Endothelial cell of umbilical vein (primary cell): ENCODE results near the gene CFAP61. TPM values are rescaled to one million over a fixed set of nuclear protein-coding genes. Genes with fewer than 3 reads are reported as not detected.

Experiments
- BruUV-seq: library from RNA; stranded (reverse); fragments of 400-500 nt; replicated peaks from 2 replicates; lab custom pipeline; 2021; lab: Mats Ljungman, UMichigan
- CTCF ChIA-PET: fragments of 300-600, 350-600 bp; sonication (Branson Sonifier 250); formaldehyde crosslinking; loops from one replicate; lab custom pipeline; 2021; ENCODE audit warnings: antibody characterized with exemption, inconsistent platforms; lab: Charles Lee
- POLR2A ChIA-PET: fragments of 300-600, 350-600 bp; sonication (Branson Sonifier 250); formaldehyde crosslinking; loops from one replicate; lab custom pipeline; 2021; ENCODE audit warnings: antibody characterized with exemption, inconsistent platforms; lab: Charles Lee
- DNase-seq: peaks from one replicate; pipeline ENCODE4 v3.0.0-alpha.2; 2011; ENCODE audit warnings: low read depth, low spot score
- FAIRE-seq: peaks from 2 replicates; lab custom pipeline; 2011; peaks lifted over from hg19 to GRCh38; lab: Jason Lieb, UNC
- H2AFZ ChIP-seq: 2 replicates; pipeline ENCODE4 v1.6.0; 2012; ENCODE audit warnings: low read depth, low read length, control low read depth, inconsistent platforms
- H3K27ac ChIP-seq: 2 replicates; pipeline ENCODE4 v1.5.1; 2011; ENCODE audit warnings: low read depth, mild to moderate bottlenecking, control low read depth, low read length, moderate library complexity; ENCODE audit not compliant: insufficient read depth
- H3K27me3 ChIP-seq, 2 experiments: 2 replicates each; pipeline versions ENCODE4 v1.6.0 to v1.6.1; 2011; ENCODE audit warnings: low read length in 2 of 2, mixed read lengths in 1 of 2; ENCODE audit not compliant: control insufficient read depth in 2 of 2, insufficient read depth in 2 of 2
- H3K36me3 ChIP-seq, 2 experiments: 2 replicates in 1 of 2; 3 replicates in 1 of 2; pipeline ENCODE4 v1.5.1; 2011; ENCODE audit warnings: low read length in 2 of 2, mild to moderate bottlenecking in 1 of 2, moderate library complexity in 1 of 2; ENCODE audit not compliant: control insufficient read depth in 2 of 2, insufficient read depth in 2 of 2; ENCODE audit errors: extremely low read depth in 1 of 2
- H3K4me1 ChIP-seq: 3 replicates; pipeline ENCODE4 v1.5.1; 2011; ENCODE audit warnings: mild to moderate bottlenecking, low read length; ENCODE audit not compliant: control insufficient read depth, insufficient read depth; ENCODE audit errors: extremely low read depth
- H3K4me2 ChIP-seq: 2 replicates; pipeline ENCODE4 v1.6.1; 2011; ENCODE audit warnings: low read length, control low read depth, mixed read lengths; ENCODE audit not compliant: insufficient read depth
- H3K4me3 ChIP-seq, 3 experiments: fragments of 200-600 bp in 1 of 3; sonication (generic), shearing (Covaris generic) in 1 of 3; replicated peaks in 1 of 3; 2 replicates each; pipeline ENCODE4 v1.5.1; 2011 to 2016; ENCODE audit warnings: control low read depth in 3 of 3, low read length in 3 of 3, mild to moderate bottlenecking in 2 of 3, inconsistent platforms in 1 of 3, low read depth in 1 of 3, moderate library complexity in 1 of 3; ENCODE audit not compliant: insufficient read depth in 1 of 3
- H3K79me2 ChIP-seq: 2 replicates; pipeline ENCODE4 v1.6.0; 2012; ENCODE audit warnings: low read length, inconsistent platforms; ENCODE audit not compliant: control insufficient read depth, insufficient read depth
- H3K9ac ChIP-seq: replicated peaks from 2 replicates; pipeline ENCODE3; 2011; ENCODE audit warnings: low read length, control low read depth; ENCODE audit not compliant: insufficient read depth; ENCODE audit errors: extremely low read depth
- H3K9me1 ChIP-seq: replicated peaks from 3 replicates; pipeline ENCODE4 v1.6.0; 2011; ENCODE audit warnings: mild to moderate bottlenecking, low read length; ENCODE audit not compliant: control insufficient read depth, insufficient read depth; ENCODE audit errors: extremely low read depth
- H3K9me3 ChIP-seq: replicated peaks from 2 replicates; pipeline ENCODE4 v1.5.1; 2012; ENCODE audit warnings: low read length, inconsistent platforms; ENCODE audit not compliant: control insufficient read depth, insufficient read depth
- H4K20me1 ChIP-seq: replicated peaks from 2 replicates; pipeline ENCODE3; 2011; ENCODE audit warnings: mild to moderate bottlenecking, low read length; ENCODE audit not compliant: control insufficient read depth, insufficient read depth; ENCODE audit errors: extremely low read depth
- EZH2 ChIP-seq: IDR thresholded peaks from 2 replicates; pipeline ENCODE4 v1.6.1; 2012; ENCODE audit warnings: borderline replicate concordance, low read depth, mild to moderate bottlenecking, moderate library complexity, low read length, inconsistent platforms; ENCODE audit not compliant: severe bottlenecking
- FOS ChIP-seq: IDR thresholded peaks from 2 replicates; pipeline ENCODE4 v1.6.1; 2011; ENCODE audit warnings: mild to moderate bottlenecking, low read length, moderate library complexity, borderline replicate concordance; ENCODE audit not compliant: insufficient read depth
- GATA2 ChIP-seq: IDR thresholded peaks from 2 replicates; pipeline ENCODE4 v1.7.0; 2011; ENCODE audit warnings: low read depth, mild to moderate bottlenecking, moderate library complexity, mixed read lengths, low read length; ENCODE audit not compliant: insufficient read length, insufficient read depth
- JUN ChIP-seq: IDR thresholded peaks from 2 replicates; pipeline ENCODE4 v1.6.1; 2011; ENCODE audit warnings: borderline replicate concordance, low read depth; ENCODE audit not compliant: insufficient read length, insufficient read depth
- MYC ChIP-seq: IDR thresholded peaks from one replicate; pipeline ENCODE4 v1.6.1; 2011; ENCODE audit warnings: mild to moderate bottlenecking, low read depth, low read length
- POLR2A ChIP-seq: IDR thresholded peaks from 2 replicates; pipeline ENCODE4 v1.6.1; 2012; ENCODE audit warnings: low read depth, mild to moderate bottlenecking, control low read depth, low read length
- POLR2AphosphoS5 ChIP-seq: IDR thresholded peaks from 2 replicates; pipeline ENCODE4 v1.6.1; 2012; ENCODE audit warnings: low read depth, mild to moderate bottlenecking, control low read depth, low read length, moderate library complexity; ENCODE audit not compliant: insufficient read depth
- dilution Hi-C: fragments of 300-500 bp; cut with MboI; formaldehyde crosslinking; loops from one replicate; pipeline ENCODE4 v1.15.0; 2019; ENCODE audit warnings: low sequenced_read_pairs; ENCODE audit not compliant: extremely low pct_ligation_motif_present
- intact Hi-C: fragments of 100-400 bp; cut with micrococcal nuclease; formaldehyde crosslinking; loops from one replicate; pipeline ENCODE4 v1.10.0; 2022
- polyA plus RNA-seq, 4 experiments: library from polyadenylated mRNA; depleted of rRNA in 3 of 4; stranded (reverse) in 3 of 4; unstranded in 1 of 4; fragments of >200 nt; gene quantifications; 2 replicates each; pipeline versions ENCODE4 v1.2.1 to v1.2.3, GENCODE V29; 2011 to 2012; ENCODE audit warnings: missing spikeins in 1 of 4
- total RNA-seq: library from RNA; stranded (reverse); gene quantifications from 2 replicates; pipeline ENCODE4 v1.2.3, GENCODE V29; 2021
- TF ChIP-seq, protein P1 (sequence below), 2 donors: IDR thresholded peaks; 1 replicate in 1 of 2; 2 replicates in 1 of 2; pipeline ENCODE4 v1.5.1; 2011; ENCODE audit warnings: low read length in 2 of 2, mild to moderate bottlenecking in 2 of 2, moderate library complexity in 2 of 2, control low read depth in 1 of 2, inconsistent platforms in 1 of 2, low read depth in 1 of 2; ENCODE audit not compliant: insufficient read depth in 1 of 2; ENCODE audit errors: extremely low read depth in 1 of 2
- TF ChIP-seq, protein P2 (sequence below): IDR thresholded peaks from 2 replicates; pipeline ENCODE4 v1.6.1; 2011; ENCODE audit not compliant: insufficient read depth, insufficient read length

Gene CFAP61
- total and polyA plus RNA-seq, 2 donors (not counting 3 experiments of a cell fraction or from before 2014, with no cell fraction given), result not detected

DNA sequence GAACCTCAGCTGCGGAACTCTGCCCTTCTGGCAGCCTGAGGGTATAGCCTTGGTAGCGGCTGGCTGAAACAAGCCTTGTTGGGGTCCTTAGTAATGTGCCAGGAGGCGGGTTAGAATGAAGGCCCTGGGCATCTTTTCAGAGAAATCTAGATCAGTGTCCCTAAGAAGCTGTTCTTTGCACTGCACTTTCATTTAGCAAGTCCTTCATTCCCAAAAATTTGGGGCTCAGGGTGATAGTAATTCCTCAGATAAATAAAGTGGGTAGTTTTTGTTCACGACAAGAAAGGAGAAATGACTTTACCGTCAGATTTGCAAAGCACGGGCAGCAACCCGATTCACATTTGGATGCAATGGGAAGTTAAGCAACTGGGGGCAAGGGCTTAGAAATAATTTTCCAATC is 318.8 kb downstream of the CFAP61 start:
- H3K4me2 ChIP-seq, result no peak overlapping the region
- no peak overlapping the region for H3K9ac ChIP-seq
- H2AFZ ChIP-seq, result no peak overlapping the region
- H3K4me3 ChIP-seq, result no peak overlapping the region
- peaks cover 68 to 87% of the 10 kb centered on the region in 2 experiments for H3K27me3 ChIP-seq
- FAIRE-seq (no peak), DNase-seq (no peak)
- TF ChIP-seq, protein P1, sequence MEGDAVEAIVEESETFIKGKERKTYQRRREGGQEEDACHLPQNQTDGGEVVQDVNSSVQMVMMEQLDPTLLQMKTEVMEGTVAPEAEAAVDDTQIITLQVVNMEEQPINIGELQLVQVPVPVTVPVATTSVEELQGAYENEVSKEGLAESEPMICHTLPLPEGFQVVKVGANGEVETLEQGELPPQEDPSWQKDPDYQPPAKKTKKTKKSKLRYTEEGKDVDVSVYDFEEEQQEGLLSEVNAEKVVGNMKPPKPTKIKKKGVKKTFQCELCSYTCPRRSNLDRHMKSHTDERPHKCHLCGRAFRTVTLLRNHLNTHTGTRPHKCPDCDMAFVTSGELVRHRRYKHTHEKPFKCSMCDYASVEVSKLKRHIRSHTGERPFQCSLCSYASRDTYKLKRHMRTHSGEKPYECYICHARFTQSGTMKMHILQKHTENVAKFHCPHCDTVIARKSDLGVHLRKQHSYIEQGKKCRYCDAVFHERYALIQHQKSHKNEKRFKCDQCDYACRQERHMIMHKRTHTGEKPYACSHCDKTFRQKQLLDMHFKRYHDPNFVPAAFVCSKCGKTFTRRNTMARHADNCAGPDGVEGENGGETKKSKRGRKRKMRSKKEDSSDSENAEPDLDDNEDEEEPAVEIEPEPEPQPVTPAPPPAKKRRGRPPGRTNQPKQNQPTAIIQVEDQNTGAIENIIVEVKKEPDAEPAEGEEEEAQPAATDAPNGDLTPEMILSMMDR (IDR thresholded peaks at IDR 0.05; ENCODE audit: extremely low read depth in 1 of 2, insufficient read depth in 1 of 2, low read depth in 1 of 2, low read length in 2 of 2), result no peak
- no peak for TF ChIP-seq POLR2A
- no peak for TF ChIP-seq GATA2
- no peak for TF ChIP-seq JUN
- no peak for TF ChIP-seq FOS
- TF ChIP-seq, protein P2, sequence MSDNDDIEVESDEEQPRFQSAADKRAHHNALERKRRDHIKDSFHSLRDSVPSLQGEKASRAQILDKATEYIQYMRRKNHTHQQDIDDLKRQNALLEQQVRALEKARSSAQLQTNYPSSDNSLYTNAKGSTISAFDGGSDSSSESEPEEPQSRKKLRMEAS, result no peak
- TF ChIP-seq POLR2AphosphoS5, result no peak
- no peak for TF ChIP-seq MYC
- TF ChIP-seq EZH2, result no peak
- CTCF ChIA-PET, result interaction anchor here (1.1 to 1.9 kb wide), 2 partner anchors 8 to 12 kb away, joined by 4 to 6 read pairs; no protein-coding TSS in a partner anchor
- no peaks in the 10 kb centered on the region for H3K9me3 ChIP-seq
- dilution Hi-C loops, result loop anchor here (10.0 kb wide), 1 partner anchor 144 kb away; no protein-coding TSS in a partner anchor
- intact Hi-C loops, result no loop called here
- H3K36me3 ChIP-seq, result no peaks in the 10 kb centered on the region
- no peaks in the 10 kb centered on the region for H3K9me1 ChIP-seq
- H3K27ac ChIP-seq, result no peak overlapping the region
- no peaks in the 10 kb centered on the region for H3K79me2 ChIP-seq
- no peaks in the 10 kb centered on the region for H3K4me1 ChIP-seq
- no TSS peak for BruUV-seq
- POLR2A ChIA-PET, result interaction anchor here (0.7 kb wide), 1 partner anchor 932 kb away, joined by 5 read pairs; the partner anchor contains the start of gene XRN2
- no peaks in the 10 kb centered on the region for H4K20me1 ChIP-seq
